T follicular helper cell (primary cell): ENCODE measurements around the gene CPPED1.
"Not testable (repeated sequence)": the region's sequence is repeated elsewhere in the genome, so short reads cannot be mapped to it uniquely, and the experiment has no call there.

ENCODE experiments used
- DNase-seq: peaks from one replicate; pipeline ENCODE4 v3.0.0-alpha.2; 2020; ENCODE audit warnings: low read depth

The CPPED1 gene

DNA sequence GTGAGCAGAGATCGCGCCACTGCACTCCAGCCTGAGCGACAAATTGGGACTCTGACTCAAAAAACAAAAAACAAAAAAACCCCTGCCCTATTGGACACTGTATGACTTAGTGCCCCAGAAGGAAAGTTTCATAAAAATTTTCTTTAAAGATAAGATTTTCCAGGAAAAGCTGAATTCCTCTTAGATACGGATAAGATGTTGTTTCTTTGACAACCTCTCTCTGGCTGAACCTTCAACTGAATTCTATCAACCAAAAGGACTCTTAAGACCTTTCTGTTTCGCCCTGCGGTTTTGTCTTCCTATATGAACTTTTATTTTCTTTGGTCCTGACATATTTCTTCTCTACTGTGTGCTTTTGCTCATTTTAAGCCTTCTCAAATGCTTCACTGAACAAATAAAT is 35.8 kb downstream of the CPPED1 start:
- no peak for DNase-seq

DNA sequence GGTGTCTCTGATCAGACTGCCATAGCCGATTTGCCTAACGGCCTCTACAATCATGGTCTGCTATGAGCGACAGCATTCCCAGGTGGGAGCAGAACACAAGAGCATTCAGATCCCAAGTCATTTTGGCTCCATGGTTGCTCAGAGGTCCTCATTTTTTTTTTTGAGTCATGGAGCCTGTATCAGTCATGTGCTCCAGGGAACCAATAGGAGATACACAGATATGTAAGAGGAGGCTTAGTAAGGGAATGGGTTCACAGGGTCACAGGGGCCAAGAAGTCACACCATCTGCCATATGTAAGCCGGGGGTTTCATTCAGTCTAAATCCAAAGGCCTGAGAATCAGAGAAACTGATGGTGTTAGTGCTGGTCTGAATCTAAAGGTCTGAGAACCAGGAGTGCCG is 36.8 kb downstream of the CPPED1 start:
- DNase-seq = no peak

DNA sequence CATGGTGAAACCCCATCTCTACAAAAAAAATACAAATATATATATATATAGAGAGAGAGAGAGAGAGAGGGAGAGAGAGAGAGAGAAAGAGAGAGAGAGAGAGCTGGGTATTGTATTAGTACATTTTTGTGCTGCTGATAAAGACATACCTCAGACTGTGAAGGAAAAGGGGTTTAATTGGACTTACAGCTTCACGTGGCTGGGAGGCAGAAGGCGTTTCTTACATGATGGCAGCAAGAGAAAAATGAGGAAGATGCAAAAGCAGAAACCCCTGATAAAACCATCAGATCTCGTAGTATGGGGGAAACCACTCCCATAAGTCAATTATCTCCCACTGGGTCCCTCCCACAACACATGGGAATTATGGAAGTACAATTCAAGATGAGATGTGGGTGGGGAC is 37.5 kb downstream of the CPPED1 start:
- DNase-seq = not testable (repeated sequence)

DNA sequence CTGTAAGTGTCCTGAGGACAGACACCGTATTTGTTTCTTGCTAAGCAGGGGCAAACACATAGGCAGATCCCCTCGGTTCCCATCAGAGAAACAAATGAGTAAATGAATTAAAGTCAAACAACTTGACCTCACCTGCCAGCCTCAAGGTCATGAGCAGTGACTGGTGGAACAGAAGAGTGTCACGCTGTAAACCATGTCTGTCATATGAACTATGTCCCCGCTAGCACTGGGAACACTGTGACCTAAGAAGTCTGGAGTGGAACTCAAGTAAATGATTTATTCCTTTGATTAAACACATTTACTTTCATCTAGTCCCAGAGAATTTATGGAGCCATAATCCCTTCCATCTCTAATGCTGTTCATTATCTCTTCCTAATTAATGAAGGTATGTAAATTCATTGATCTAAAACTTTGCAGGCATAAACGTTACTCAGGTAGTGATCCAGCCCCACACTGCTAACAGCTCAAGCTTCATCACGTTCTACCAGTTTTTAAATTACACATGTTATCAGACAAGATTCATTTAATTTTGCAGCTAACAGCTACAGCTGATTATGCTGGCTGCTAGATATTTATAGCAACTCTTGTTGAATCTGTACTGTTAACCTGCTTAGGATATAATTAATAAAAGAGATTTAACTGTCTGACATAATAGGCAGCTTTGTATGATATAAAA is 38.7 kb downstream of the CPPED1 start:
- DNase-seq = no peak

DNA sequence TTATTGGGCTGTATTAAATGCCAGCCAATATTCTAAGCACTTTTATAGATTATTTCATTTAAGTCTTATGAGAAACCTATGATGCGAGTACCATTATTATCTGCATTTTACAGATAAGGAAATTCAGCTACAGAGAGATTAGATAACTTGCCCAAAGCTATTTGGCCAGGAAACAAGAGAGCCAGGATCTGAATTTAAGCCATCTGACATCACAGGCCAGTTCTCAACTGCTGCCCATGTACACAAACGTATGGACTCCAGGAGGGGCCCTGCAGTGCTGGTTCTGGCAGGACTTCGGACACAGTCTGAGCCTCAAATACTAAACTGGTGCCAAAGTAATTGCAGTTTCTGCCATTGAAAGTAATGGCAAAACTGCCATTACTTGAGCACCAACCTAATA is 40.2 kb downstream of the CPPED1 start:
- DNase-seq = no peak

DNA sequence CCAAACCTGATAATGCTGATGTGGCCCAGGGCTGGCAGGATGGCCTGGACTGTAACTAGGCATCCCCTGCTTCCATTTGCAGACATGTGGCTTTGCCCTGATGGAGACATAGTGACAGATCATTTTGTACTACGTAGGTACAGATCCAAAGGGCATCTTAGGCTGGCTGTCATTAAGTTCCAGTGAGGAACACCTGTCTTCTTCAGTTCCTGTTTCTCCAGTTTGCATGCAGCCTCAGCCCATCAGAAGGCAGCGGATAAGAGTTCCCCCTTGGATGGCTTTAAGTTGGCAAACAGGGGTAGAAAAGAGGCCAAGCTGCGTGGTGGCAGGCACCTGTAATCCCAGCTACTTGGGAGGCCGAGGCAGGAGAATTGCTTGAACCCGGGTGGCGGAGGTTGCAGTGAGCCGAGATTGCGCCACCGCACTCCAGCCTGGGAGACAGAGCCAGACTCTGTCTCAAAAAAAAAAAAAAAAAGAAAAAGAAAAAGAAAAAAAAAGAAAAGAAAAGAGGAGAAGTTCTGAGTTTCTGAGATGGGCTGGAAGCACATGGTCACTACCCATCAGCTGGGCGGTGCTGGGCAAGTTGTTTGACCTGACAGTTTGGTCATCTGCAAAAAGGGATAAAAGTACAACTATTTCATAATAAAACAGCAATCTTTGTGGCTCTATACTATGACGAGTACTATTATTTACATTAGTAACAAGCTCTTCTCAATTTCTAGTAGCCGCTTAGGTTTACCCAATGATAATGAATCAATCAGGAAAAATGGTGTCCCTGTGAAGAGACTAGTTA is 42.7 kb downstream of the CPPED1 start:
- no peak for DNase-seq

DNA sequence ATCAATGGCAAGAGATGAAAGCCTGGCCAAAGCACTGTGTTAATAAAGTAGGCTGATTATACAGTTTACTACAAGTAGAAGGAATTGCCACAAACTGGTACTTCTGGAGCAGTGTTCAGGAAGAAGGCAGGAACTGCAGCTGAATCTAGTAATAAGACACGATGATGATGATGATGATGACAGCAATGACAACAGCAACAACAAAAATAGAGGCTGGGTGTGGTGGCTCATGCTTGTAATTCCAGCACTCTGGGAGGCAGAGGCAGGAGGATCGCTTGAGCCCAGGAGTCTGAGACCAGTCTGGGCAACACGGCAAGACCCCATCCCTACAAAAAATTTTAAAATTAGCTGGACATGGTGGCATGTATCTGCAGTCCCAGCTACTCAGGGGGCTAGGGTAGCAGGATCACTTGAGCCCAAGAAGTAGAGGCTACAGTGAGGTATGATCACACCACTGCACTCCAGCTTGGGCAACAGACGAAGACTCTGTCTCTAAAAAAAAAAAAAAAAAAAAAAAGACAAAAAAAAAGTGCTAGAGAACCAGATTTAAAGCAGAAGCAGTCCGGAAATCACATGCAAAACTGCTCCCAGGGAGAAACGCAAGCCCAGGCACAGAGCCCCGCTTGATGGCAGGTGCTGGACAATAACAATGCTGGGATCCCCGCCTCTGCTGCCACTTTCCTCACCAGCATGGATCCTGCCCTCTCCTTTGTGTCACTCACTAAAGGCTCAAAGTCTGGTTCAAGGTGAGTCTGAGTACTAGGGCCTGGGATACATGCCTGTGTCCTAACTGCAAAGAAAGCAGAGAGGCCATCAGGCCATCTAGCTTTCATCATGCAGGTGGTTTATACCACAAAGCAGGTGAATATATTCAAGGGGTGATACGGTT is 44.8 kb downstream of the CPPED1 start:
- no peak for DNase-seq

DNA sequence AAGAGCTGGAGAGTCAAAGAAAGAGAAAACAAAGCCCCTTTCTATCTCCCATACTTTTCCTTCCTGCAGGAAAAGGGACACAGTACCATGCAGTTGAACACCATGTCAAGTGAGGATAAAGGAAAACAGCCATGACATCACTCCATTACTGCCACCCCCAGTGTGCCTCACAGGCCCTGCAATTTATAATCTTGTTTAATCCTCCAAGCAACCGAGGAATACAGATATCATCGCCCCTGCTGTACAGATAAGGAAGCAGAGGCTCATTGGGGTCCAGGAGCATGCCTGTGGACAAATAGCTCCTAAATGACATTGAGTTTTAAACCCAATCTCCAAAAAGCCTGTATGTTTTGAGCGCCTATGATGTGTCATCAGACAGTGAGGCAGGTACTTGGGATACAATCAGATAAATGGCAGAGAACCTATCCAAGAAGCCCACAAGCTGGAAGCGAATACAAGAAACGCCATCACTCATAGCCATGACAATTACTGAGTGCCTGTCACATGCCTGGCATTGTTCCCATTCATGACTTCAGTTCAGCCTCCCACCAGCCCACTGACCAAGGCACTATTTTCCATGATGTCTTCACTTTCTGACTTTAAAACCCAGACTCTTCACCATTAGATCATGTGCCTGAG is 45.5 kb downstream of the CPPED1 start:
- DNase-seq = no peak

DNA sequence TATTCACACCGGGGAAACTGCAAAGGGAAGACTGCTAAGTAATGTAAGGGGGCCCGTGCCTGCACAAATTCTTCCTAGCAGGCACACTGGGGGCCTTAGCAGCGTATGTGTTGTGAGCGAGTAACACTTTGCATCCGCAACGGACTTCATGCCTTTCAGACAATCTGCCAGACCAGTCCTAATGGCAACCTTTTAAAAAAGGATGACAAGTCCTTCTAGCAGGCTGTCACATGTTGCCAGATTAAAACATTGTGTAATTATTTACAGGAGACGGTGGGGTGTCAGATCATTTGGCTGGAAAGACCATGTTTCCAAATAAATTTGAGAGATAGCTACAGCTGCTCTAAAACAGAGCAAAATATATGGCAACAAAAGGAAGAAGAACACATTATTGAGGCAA is 46.1 kb downstream of the CPPED1 start:
- DNase-seq = no peak

DNA sequence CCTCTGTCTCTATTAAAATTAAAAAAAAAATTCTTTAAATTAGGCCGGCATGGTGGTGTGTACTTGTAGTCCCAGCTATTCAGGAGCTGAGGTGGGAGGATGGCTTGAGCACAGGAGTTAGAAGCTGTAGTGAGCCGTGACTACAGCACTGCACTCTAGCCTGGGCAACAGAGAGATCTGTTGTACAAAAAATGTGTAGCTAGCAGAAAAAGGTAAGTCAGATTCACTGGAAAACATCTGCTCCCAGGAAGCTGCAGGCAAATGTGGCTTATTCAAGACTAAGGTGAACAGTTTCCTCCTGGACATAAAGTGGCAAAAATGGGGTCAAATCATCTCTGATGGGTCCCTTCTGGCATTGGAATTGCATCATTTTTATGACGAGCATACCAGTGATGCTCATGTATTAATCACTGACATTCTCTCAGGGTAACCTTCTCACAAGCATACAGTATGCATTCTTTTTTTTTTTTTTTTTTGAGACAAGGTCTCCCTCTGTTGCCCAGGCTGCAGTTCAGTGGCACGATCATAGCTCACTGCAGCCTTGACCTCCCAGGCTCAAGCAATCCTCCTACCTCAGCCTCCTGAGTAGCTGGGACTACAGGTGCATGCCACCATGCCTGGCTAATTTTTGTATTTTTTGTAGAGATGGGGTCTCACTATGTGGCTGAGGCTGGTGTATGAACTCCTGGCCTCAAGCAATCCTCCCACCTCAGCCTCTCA is 48.7 kb downstream of the CPPED1 start:
- DNase-seq = no peak

DNA sequence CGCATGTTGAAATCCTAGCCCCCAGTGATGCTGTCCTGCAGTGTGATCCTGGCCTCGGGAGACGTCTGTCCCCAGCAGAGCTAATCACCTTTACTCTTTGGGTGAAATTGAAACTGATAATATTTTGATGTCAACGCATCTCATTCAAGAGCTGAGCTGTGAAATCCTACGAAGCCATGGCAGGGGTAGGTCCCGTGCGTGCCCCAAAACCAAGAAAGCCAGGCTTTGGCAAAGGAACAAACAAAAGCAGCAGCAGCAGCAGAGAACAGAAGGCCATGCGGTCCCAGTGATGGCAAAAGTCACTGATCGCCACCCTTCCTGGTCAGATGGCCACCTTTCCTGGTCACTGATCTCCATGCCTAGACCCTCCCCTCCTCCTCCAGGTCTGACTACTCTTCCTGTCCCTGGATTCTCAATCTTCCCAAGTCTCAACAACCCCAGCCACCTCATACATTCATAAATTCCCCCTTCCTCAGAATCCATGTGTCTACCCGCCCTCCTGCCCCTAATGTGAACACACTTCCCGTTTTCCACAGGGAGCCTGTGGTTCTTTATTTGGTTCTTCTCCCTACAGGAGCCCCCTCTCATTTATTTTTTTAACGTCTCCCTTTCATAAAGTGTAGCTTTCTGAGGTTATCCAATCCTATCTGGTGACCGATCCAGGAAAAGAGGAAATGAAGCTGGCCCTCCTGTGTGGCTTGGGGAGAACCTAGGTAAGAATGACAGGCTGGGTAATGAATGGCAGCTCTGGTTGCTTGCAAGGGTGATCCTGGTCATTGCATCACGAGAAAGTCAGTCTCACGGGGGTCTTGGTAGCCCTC is 50.3 kb downstream of the CPPED1 start:
- DNase-seq = no peak

DNA sequence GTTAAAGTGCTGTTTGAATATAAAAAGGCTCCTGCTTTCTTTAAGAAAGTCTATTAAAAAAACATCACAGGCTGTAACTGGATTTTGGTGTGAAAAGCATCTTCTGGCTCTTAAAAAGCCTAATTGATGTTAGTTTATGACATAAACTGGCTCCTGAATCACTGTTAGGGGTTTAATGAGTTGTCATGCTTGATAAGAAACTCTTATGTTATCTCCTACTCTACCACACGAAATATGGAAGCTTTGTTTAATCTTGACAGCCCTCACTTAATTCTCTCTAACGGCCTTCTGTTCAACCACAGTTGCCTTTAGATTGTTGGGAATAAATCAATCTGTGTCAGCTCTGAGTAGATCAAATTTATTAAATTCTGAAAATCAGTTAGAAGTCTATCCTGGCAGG is 51.5 kb downstream of the CPPED1 start:
- DNase-seq = no peak

DNA sequence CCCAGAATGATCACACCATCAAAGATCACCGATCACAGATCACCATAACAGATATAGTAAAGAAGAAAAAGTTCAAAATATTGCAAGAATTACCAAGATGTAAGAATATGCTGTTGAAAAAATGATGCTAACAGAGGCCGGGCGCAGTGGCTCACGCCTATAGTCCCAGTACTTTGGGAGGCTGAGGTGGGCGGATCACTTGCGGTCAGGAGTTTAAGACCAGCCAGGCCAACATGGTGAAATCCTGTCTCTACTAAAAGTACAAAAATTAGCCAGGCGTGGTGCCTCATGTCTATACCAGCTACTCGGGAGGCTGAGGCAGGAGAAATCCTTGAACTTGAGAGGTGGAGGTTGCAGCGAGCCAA is 53.2 kb downstream of the CPPED1 start:
- DNase-seq = no peak

DNA sequence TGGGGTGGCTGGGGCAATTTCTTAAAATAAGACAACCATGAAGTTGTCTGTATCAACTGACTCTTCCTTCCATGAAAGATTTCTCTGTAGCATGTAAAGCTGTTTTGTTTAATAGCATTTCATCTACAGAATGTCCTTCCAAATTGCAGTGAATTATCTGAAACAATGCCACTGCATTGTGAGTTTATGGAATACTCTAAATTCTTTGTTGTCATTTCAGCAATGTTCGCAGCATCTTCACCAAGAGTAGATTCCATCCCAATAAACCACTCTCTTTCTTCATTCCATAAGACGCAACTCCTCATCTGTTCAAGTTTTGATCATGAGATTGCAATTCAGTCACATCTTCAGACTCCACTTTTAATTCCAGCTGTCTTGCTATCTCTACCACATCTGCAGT is 54.6 kb downstream of the CPPED1 start:
- no peak for DNase-seq

DNA sequence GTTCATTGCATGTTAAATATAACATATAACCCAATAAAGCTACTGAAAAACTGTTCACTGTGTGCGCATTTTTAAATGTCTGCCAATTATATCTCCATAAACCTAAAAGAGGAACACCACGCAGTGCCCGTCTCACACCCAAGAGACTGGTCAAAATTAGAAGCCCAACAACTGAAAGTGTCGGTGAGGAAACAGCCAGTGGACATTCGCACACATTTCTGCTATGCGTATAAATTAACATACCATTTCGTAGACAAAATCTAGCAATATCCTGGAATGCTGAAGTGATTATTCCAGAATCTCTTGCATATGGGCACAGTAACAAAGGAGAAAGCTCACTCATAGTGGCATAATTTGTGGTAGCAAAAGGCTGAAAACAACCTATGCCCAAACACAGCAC is 55.9 kb downstream of the CPPED1 start:
- DNase-seq = no peak

DNA sequence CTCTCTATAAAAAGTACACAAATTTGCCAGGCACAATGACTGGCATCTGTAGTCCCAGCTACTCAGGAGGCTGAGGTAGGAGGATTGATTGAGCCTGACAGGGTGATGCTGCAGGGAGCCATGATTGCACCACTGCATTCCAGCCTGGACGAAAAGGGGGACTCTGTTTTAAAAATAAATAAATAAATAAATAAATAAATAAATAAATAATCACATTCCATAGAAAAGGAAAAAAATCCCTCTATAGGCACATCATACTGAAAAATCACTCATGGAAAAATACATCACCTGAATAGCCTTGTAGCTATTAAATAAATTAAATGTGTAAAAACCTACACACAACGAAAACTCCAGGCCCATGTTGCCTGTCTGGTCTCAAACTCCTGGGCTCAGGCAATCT is 56.4 kb downstream of the CPPED1 start:
- no peak for DNase-seq

DNA sequence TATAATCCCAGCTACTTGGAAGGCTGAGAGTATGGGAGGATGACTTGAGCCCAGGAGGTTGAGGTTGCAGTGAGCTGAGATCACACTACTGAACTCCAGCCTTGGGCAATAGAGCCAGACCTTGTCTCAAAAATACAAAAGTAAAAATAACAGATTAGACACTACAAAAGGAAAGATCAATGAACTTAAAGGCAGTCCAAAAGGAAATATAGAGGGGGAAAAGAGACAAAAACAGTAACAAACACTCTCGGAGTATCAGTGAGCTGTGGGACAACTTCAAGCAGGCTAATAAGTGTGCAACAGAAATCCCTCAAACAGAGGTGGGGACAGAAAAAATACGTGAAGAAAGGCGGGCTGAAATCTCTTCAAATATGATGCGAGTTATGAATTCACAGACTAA is 58.8 kb downstream of the CPPED1 start:
- DNase-seq = no peak

DNA sequence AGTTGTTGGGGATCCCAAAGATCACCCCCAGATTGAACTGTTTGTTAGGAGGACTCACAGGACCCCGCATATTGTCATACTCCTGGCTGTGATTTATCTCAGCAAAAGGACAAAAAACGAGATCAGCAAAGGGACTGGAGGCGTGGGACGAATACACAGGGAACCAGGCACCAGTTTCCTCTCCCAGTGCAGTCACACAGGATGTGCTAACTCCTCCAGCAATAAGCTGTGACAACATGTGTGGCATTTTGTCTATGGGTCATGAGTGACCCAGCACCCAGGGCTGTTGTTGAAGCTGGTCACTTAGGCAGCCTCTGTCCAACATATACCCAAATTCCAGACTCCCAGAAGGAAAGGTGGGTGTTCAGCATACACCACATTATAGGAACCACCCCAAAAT is 60.9 kb downstream of the CPPED1 start:
- DNase-seq = no peak

DNA sequence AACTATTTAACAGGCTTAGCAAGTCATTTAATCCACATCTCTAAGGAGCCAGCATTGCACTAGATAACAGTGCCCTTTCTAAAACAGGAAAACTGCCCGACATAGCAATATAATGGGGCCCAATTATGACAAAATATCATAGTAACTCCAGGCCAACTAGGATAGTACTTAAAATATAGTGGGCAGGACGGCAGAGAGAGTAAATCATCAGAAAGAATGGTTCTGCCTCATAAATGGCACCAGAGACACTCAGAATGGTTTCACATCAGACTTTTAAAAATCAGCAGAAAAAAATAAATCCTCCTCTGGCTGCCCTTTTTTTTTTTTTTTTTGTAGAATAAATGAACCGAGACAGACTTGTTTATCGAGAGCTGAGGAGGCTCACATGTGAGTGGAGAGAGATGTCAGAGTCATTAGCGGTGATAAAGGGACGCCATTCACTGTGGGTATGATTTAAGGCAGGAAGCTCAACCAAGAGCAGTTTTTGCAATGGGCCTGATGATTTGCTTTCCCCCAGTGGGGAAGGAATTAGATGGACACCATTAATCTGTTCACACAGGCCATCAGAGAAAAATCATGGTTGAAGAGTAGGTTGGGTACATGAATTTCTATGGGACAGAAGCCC is 62.6 kb downstream of the CPPED1 start:
- no peak for DNase-seq

DNA sequence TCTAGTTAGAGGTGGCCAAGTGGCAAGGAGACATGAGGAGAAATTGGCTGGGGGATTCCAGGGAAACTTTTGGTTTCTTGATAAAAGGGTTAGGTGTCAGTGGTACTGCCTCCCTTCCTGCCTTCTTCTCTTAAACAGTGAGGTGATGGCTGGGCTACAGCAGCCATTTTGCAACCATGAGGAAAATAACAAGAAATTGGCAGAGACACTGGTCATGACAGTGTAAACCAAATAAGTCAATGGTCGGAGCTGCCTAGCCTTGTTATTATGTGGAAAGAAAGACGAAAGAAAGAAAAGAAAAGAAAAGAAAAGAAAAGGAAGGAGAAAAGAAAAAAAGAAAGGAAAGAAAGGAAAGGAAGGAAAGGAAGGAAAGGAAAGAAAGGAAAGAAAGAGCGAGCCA is 63.9 kb downstream of the CPPED1 start:
- DNase-seq = no peak
